Type B pancreatic cell (in vitro differentiated cells): ENCODE results near the gene TRIL. TPM values are rescaled to one million over a fixed set of nuclear protein-coding genes. Genes with fewer than 3 reads are reported as not detected.
A peak's percentile ranks its signal among the peaks of the same experiment; 100 is the strongest.

ENCODE experiments used
- DNase-seq: peaks from one replicate; pipeline ENCODE4 v3.0.0; 2021; ENCODE audit warnings: mixed read lengths; ENCODE audit not compliant: unreplicated experiment; ENCODE audit errors: extremely low spot score
- H3K27ac Mint-ChIP-seq: 2 replicates; pipeline ENCODE4 v1.8.0; 2021; ENCODE audit warnings: mild to moderate bottlenecking, mixed read lengths
- H3K27me3 Mint-ChIP-seq: 2 replicates; pipeline ENCODE4 v1.8.0; 2021; ENCODE audit warnings: mixed read lengths
- H3K36me3 Mint-ChIP-seq: 2 replicates; pipeline ENCODE4 v1.8.0; 2021; ENCODE audit warnings: mixed read lengths
- H3K4me1 Mint-ChIP-seq: one replicate; pipeline ENCODE4 v1.8.0; 2021; ENCODE audit warnings: mixed read lengths; ENCODE audit not compliant: unreplicated experiment
- H3K4me3 Mint-ChIP-seq: 2 replicates; pipeline ENCODE4 v1.8.0; 2021; ENCODE audit warnings: mild to moderate bottlenecking, mixed read lengths
- H3K9me3 Mint-ChIP-seq: 2 replicates; pipeline ENCODE4 v1.8.0; 2021; ENCODE audit warnings: mixed read lengths
- CTCF ChIP-seq: fragments of 200-600 bp; sonication (generic); conservative IDR thresholded peaks from 2 replicates; pipeline ENCODE4 v1.5.0; 2021; ENCODE audit warnings: antibody characterized with exemption, mild to moderate bottlenecking
- total RNA-seq: library from RNA; stranded (reverse); gene quantifications from 2 replicates; pipeline ENCODE4 v1.2.1, GENCODE V29; 2021; ENCODE audit warnings: low replicate concordance

The TRIL gene
- total RNA-seq, 1 donor from 2014 or later, result 42.9 TPM

GRCh38 chr7:28955356-28955717 is 2.8 kb downstream of the TRIL start:
- H3K4me3 Mint-ChIP-seq, result peak overlapping the region; percentile 78
- DNase-seq, result no peak
- peaks cover 9% of the 10 kb centered on the region for H3K36me3 Mint-ChIP-seq
- H3K27me3 Mint-ChIP-seq, result peaks cover 41% of the 10 kb centered on the region
- H3K27ac Mint-ChIP-seq, result peak overlapping the region; percentile 53
- peaks cover 40% of the 10 kb centered on the region for H3K4me1 Mint-ChIP-seq
- no peak for TF ChIP-seq CTCF
- no peaks in the 10 kb centered on the region for H3K9me3 Mint-ChIP-seq

GRCh38 chr7:28954946-28955345 is 3.2 kb downstream of the TRIL start:
- Mint-ChIP-seq H3K4me3 (peak overlapping the region; percentile 78), H3K27me3 (peaks cover 39% of the 10 kb centered on the region), H3K27ac (peak overlapping the region; percentile 53), H3K36me3 (peaks cover 6% of the 10 kb centered on the region), H3K9me3 (no peaks in the 10 kb centered on the region), H3K4me1 (peaks cover 36% of the 10 kb centered on the region)
- no peak for TF ChIP-seq CTCF
- no peak for DNase-seq

- DNase-seq, result no peak
- Mint-ChIP-seq H3K27me3 (peaks cover 38% of the 10 kb centered on the region), H3K9me3 (no peaks in the 10 kb centered on the region), H3K4me3 (peak overlapping the region; percentile 78), H3K36me3 (peaks cover 5% of the 10 kb centered on the region), H3K4me1 (peaks cover 35% of the 10 kb centered on the region), H3K27ac (no peak overlapping the region)
- TF ChIP-seq CTCF, result no peak
Observed at GRCh38 chr7:28954471-28954870, 3.7 kb downstream of the TRIL start.

- Mint-ChIP-seq H3K4me1 (peaks cover 27% of the 10 kb centered on the region), H3K36me3 (peaks cover 5% of the 10 kb centered on the region), H3K9me3 (no peaks in the 10 kb centered on the region), H3K27me3 (peaks cover 32% of the 10 kb centered on the region), H3K4me3 (peak overlapping the region; percentile 36), H3K27ac (no peak overlapping the region)
- DNase-seq, result no peak
- no peak for TF ChIP-seq CTCF
Observed at GRCh38 chr7:28953633-28954032, 4.5 kb downstream of the TRIL start.

- no peak for TF ChIP-seq CTCF
- peaks cover 51% of the 10 kb centered on the region for H3K4me1 Mint-ChIP-seq
Observed at GRCh38 chr7:28942168-28942567, 16.0 kb downstream of the TRIL start.

GRCh38 chr7:28941633-28942032 is 16.5 kb downstream of the TRIL start:
- Mint-ChIP-seq H3K9me3 (no peaks in the 10 kb centered on the region), H3K27me3 (peaks cover 17% of the 10 kb centered on the region), H3K27ac (peak overlapping the region; percentile 41), H3K36me3 (no peaks in the 10 kb centered on the region), H3K4me3 (peak overlapping the region; percentile 7), H3K4me1 (peaks cover 56% of the 10 kb centered on the region)
- no peak for TF ChIP-seq CTCF
- no peak for DNase-seq

More at GRCh38 chr7:28942168-28942567, 16.0 kb downstream of the TRIL start:
- Mint-ChIP-seq H3K9me3 (no peaks in the 10 kb centered on the region), H3K4me3 (peak overlapping the region; percentile 0), H3K27ac (no peak overlapping the region), H3K36me3 (no peaks in the 10 kb centered on the region), H3K27me3 (peaks cover 15% of the 10 kb centered on the region)
- DNase-seq, result no peak
